HepG2 (cell line): ENCODE data around the gene RPLP2. TPM values are rescaled to one million over a fixed set of nuclear protein-coding genes. Genes with fewer than 3 reads are reported as not detected.

Source experiments
- ATAC-seq: fragments of 200-7000 bp; cut with Tn5 transposase; 3 replicates; pipeline ENCODE4 v1.9.1; 2020; ENCODE audit warnings: mild to moderate bottlenecking, moderate library complexity
- BruUV-seq: library from RNA; stranded (reverse); fragments of 400-500 nt; replicated peaks from 2 replicates; lab custom pipeline; 2021; lab: Mats Ljungman, UMichigan
- CTCF ChIA-PET: fragments of 300-600 bp; formaldehyde crosslinking; extraction: SDS; loops from one replicate; lab custom pipeline; 2021; ENCODE audit warnings: low total read pairs, inconsistent platforms, low intra/inter-chr PET ratio; lab: Yijun Ruan, JAX
- POLR2A ChIA-PET: fragments of 350-600 bp; sonication (Branson Sonifier 250); formaldehyde crosslinking; loops from one replicate; lab custom pipeline; 2020; ENCODE audit warnings: antibody characterized with exemption, inconsistent platforms; lab: Yijun Ruan, JAX
- DNase-seq: peaks from one replicate; pipeline ENCODE4 v3.0.0-alpha.2; 2015; ENCODE audit warnings: low spot score
- FAIRE-seq: peaks from 3 replicates; lab custom pipeline; 2011; peaks lifted over from hg19 to GRCh38; lab: Jason Lieb, UNC
- H2AFZ ChIP-seq: one replicate; pipeline ENCODE4 v1.6.1; 2011; ENCODE audit warnings: low read length, inconsistent platforms
- H3K27ac ChIP-seq: fragments of 300-600 bp; 3 replicates; pipeline ENCODE4 v1.8.0; 2011; ENCODE audit warnings: mixed run types, mild to moderate bottlenecking, mixed read lengths, low read length, inconsistent platforms; ENCODE audit not compliant: insufficient read depth; ENCODE audit errors: extremely low read length
- H3K27me3 ChIP-seq, 2 experiments: fragments of 200-600 bp in 1 of 2; 2 replicates in 1 of 2; 3 replicates in 1 of 2; pipeline versions ENCODE4 v1.6.0 to v1.8.0; 2011; ENCODE audit warnings: low read length in 2 of 2, mild to moderate bottlenecking in 2 of 2, moderate library complexity in 2 of 2, inconsistent platforms in 1 of 2; ENCODE audit not compliant: insufficient read depth in 2 of 2, control insufficient read depth in 1 of 2
- H3K36me3 ChIP-seq, 2 experiments: fragments of 200-600 bp in 1 of 2; replicated peaks in 1 of 2; 2 replicates in 1 of 2; 3 replicates in 1 of 2; pipeline versions ENCODE4 v1.5.1 to v1.8.0; 2011; ENCODE audit warnings: low read length in 2 of 2, inconsistent platforms in 1 of 2; ENCODE audit not compliant: insufficient read depth in 2 of 2, control insufficient read depth in 1 of 2
- H3K4me1 ChIP-seq: 2 replicates; pipeline ENCODE4 v1.5.1; 2012; ENCODE audit warnings: low read length, inconsistent platforms; ENCODE audit not compliant: insufficient read depth
- H3K4me2 ChIP-seq: 2 replicates; pipeline ENCODE4 v1.6.0; 2011; ENCODE audit warnings: low read depth, low read length, inconsistent platforms
- H3K4me3 ChIP-seq, 3 experiments: fragments of 200-600 bp in 1 of 3; sonication (generic), shearing (Covaris generic) in 1 of 3; replicated peaks in 1 of 3; 2 replicates each; pipeline ENCODE4 v1.5.1; 2011 to 2016; ENCODE audit warnings: low read length in 3 of 3, inconsistent platforms in 2 of 3, low read depth in 2 of 3, mild to moderate bottlenecking in 2 of 3, control low read depth in 1 of 3, mixed read lengths in 1 of 3; ENCODE audit not compliant: insufficient read depth in 1 of 3
- H3K79me2 ChIP-seq: one replicate; pipeline ENCODE4 v1.6.1; 2011; ENCODE audit warnings: low read length, inconsistent platforms; ENCODE audit not compliant: insufficient read depth
- H3K9ac ChIP-seq: 2 replicates; pipeline ENCODE4 v1.6.0; 2011; ENCODE audit warnings: mild to moderate bottlenecking, low read depth, low read length, inconsistent platforms; ENCODE audit not compliant: insufficient read depth
- H3K9me3 ChIP-seq: 2 replicates; pipeline ENCODE4 v1.5.1; 2012; ENCODE audit warnings: mild to moderate bottlenecking, low read length
- H4K20me1 ChIP-seq: 2 replicates; pipeline ENCODE4 v1.6.0; 2011; ENCODE audit warnings: inconsistent platforms, mild to moderate bottlenecking, low read length, moderate library complexity; ENCODE audit not compliant: insufficient read depth
- EP300 ChIP-seq, 3 experiments: sonication (generic) in 1 of 3; formaldehyde crosslinking in 1 of 3; IDR thresholded peaks; 2 replicates each; pipeline versions ENCODE4 v1.5.1 to v1.6.1; 2011 to 2020; ENCODE audit warnings: low read depth in 2 of 3, low read length in 2 of 3, borderline replicate concordance in 1 of 3, improper control_type of control experiment in 1 of 3, mild to moderate bottlenecking in 1 of 3, missing genetic modification reagents in 1 of 3, moderate library complexity in 1 of 3
- FOXK2 ChIP-seq: fragments of 450-650 bp; IDR thresholded peaks from 2 replicates; pipeline ENCODE4 v1.6.1; 2016
- HINFP ChIP-seq: sonication (generic); formaldehyde crosslinking; IDR thresholded peaks from 2 replicates; pipeline ENCODE4 v1.4.0; 2020; ENCODE audit warnings: low read depth, mild to moderate bottlenecking, missing genetic modification reagents
- KDM4B ChIP-seq: sonication (generic); formaldehyde crosslinking; IDR thresholded peaks from 2 replicates; pipeline ENCODE4 v1.4.0; 2020; ENCODE audit warnings: missing genetic modification reagents
- MEIS1 ChIP-seq: sonication (generic); formaldehyde crosslinking; IDR thresholded peaks from 2 replicates; pipeline ENCODE4 v1.9.0; 2021; ENCODE audit warnings: mild to moderate bottlenecking, missing genetic modification reagents, moderate library complexity, borderline replicate concordance
- NFIC ChIP-seq: IDR thresholded peaks from 2 replicates; pipeline ENCODE4 v1.6.1; 2012; ENCODE audit warnings: mild to moderate bottlenecking, low read length, inconsistent platforms
- RBAK ChIP-seq: sonication (generic); formaldehyde crosslinking; IDR thresholded peaks from 2 replicates; pipeline ENCODE4 v1.5.1; 2020; ENCODE audit warnings: mild to moderate bottlenecking, missing genetic modification reagents
- SALL2 ChIP-seq: sonication (generic); formaldehyde crosslinking; IDR thresholded peaks from 2 replicates; pipeline ENCODE4 v1.8.1; 2023; ENCODE audit warnings: mild to moderate bottlenecking, missing genetic modification reagents, inconsistent platforms
- SP4 ChIP-seq: sonication (generic); formaldehyde crosslinking; IDR thresholded peaks from 2 replicates; pipeline ENCODE4 v1.8.1; 2023; ENCODE audit warnings: mild to moderate bottlenecking, missing genetic modification reagents
- TMF1 ChIP-seq: sonication (generic); formaldehyde crosslinking; IDR thresholded peaks from 2 replicates; pipeline ENCODE4 v1.8.1; 2022; ENCODE audit warnings: low read depth, missing genetic modification reagents
- TRAFD1 ChIP-seq: sonication (generic); formaldehyde crosslinking; IDR thresholded peaks from 2 replicates; pipeline ENCODE4 v1.5.1; 2020; ENCODE audit warnings: missing genetic modification reagents, mild to moderate bottlenecking, borderline replicate concordance
- TRIM24 ChIP-seq: sonication (generic); formaldehyde crosslinking; IDR thresholded peaks from 2 replicates; pipeline ENCODE4 v1.8.0; 2022; ENCODE audit warnings: mild to moderate bottlenecking, missing genetic modification reagents
- ZFX ChIP-seq: sonication (generic); formaldehyde crosslinking; IDR thresholded peaks from 2 replicates; pipeline ENCODE4 v1.4.0; 2020; ENCODE audit warnings: mild to moderate bottlenecking, low read depth, missing genetic modification reagents, moderate library complexity
- ZNF224 ChIP-seq: sonication (generic); formaldehyde crosslinking; IDR thresholded peaks from 2 replicates; pipeline ENCODE4 v1.5.0; 2020; ENCODE audit warnings: mild to moderate bottlenecking, missing genetic modification reagents
- ZNF34 ChIP-seq: sonication (generic); formaldehyde crosslinking; IDR thresholded peaks from 2 replicates; pipeline ENCODE4 v1.4.0; 2020; ENCODE audit warnings: mild to moderate bottlenecking, missing genetic modification reagents, borderline replicate concordance
- ZNF644 ChIP-seq: IDR thresholded peaks from 2 replicates; pipeline ENCODE4 v1.6.1; 2016; ENCODE audit warnings: low read depth
- ZNF775 ChIP-seq: sonication (generic); formaldehyde crosslinking; IDR thresholded peaks from 2 replicates; pipeline ENCODE4 v1.4.0; 2020; ENCODE audit warnings: missing genetic modification reagents, mild to moderate bottlenecking, moderate library complexity, borderline replicate concordance
- ZNF816 ChIP-seq: sonication (generic); formaldehyde crosslinking; IDR thresholded peaks from 2 replicates; pipeline ENCODE4 v1.8.0; 2022; ENCODE audit warnings: missing genetic modification reagents, mild to moderate bottlenecking, borderline replicate concordance
- ZSCAN20 ChIP-seq: sonication (generic); formaldehyde crosslinking; IDR thresholded peaks from 2 replicates; pipeline ENCODE4 v1.4.0; 2020; ENCODE audit warnings: missing genetic modification reagents, mild to moderate bottlenecking, borderline replicate concordance
- WGBS: methylation state at CpG from one replicate; pipeline ENCODE4 v1.1.6; 2017; ENCODE audit warnings: low lambda C conversion rate; 5-methylcytosine and 5-hydroxymethylcytosine counted together
- in situ Hi-C: cut with HindIII; loops from 2 replicates; pipeline ENCODE4 v1.10.0; 2017; ENCODE audit warnings: low pct_unique_long_range_greater_than_20kb; ENCODE audit not compliant: extremely low pct_ligation_motif_present
- intact Hi-C: fragments of 100-400 bp; cut with micrococcal nuclease; formaldehyde crosslinking; loops from one replicate; pipeline ENCODE4 v1.10.0; 2022; ENCODE audit not compliant: unreplicated experiment
- polyA plus RNA-seq, 8 experiments: library from polyadenylated mRNA; depleted of rRNA in 3 of 8; stranded (reverse) in 7 of 8; unstranded in 1 of 8; fragments of >200 nt; fragmentation: Illumina TruSeq in 4 of 8; extraction: Trizol in 4 of 8; gene quantifications; 2 replicates each; pipeline versions ENCODE4 v1.2.1 to v1.2.3, GENCODE V29; 2011 to 2016; ENCODE audit warnings: low read depth in 4 of 8, missing spikeins in 1 of 8, mixed read lengths in 1 of 8; ENCODE audit not compliant: insufficient read depth in 1 of 8
- total RNA-seq, 5 experiments: library from RNA; depleted of rRNA; stranded (reverse); fragments of >200 nt; fragmentation: Illumina TruSeq; extraction: Trizol; gene quantifications; 2 replicates each; pipeline ENCODE4 v1.2.3, GENCODE V29; 2016; ENCODE audit warnings: low read depth in 1 of 5

RPLP2 gene
- total and polyA plus RNA-seq, 2 of the 13 experiments (the other 11 are each of a cell fraction or from before 2014, with no cell fraction given) = 978 to 2,106 TPM

- peaks cover 32% of the 10 kb centered on the region for H3K79me2 ChIP-seq
- DNase-seq = peak; percentile 73
- TF ChIP-seq EP300 (IDR thresholded peaks at IDR 0.05; ENCODE audit: low read depth in 2 of 2, low read length in 2 of 2) (0 out of 4 replicates have a peak, but pooled peaks of 1 of the 2 experiments have one; percentile 9), EP300 (CRISPR knock-in tag; IDR thresholded peaks at IDR 0.05; ENCODE audit: borderline replicate concordance) (no peak), TMF1 (0 out of 2 replicates have a peak, but pooled peaks have one; percentile 58), ZNF644 (CRISPR knock-in tag) (no peak), ZNF224 (0 out of 2 replicates have a peak, but pooled peaks have one; percentile 55), HINFP (no peak), TRIM24 (no peak), RBAK (CRISPR knock-in tag) (no peak), NFIC (no peak), ZFX (CRISPR knock-in tag) (peak; percentile 91), SALL2 (CRISPR knock-in tag) (peak; percentile 63; the same call in 1 of the 2 replicates), ZSCAN20 (CRISPR knock-in tag) (peak; percentile 82; the same call in 1 of the 2 replicates), FOXK2 (no peak), ZNF34 (CRISPR knock-in tag) (no peak), ZNF775 (CRISPR knock-in tag) (no peak), TRAFD1 (CRISPR knock-in tag) (no peak), MEIS1 (CRISPR knock-in tag) (0 out of 2 replicates have a peak, but pooled peaks have one; percentile 20), ZNF816 (CRISPR knock-in tag) (no peak), SP4 (CRISPR knock-in tag) (peak; percentile 61), KDM4B (CRISPR knock-in tag) (no peak)
Measured at GRCh38 chr11:777288-778255, 32.2 kb upstream of the RPLP2 start, which contains the start of gene GATD1. Gene GATD1, minus strand, starts transcription at chr11:777487. Its CDS starts 25 bp downstream, at chr11:777462.

More at GRCh38 chr11:777288-778255, 32.2 kb upstream of the RPLP2 start, which contains the start of gene GATD1:
- Histone ChIP-seq H3K36me3 (peaks cover 11 to 24% of the 10 kb centered on the region in 2 experiments; a peak in 4 of 5 replicates), H3K27ac (peak within 1 kb of the TSS; percentile 75), H3K4me3 (peak within 1 kb of the TSS; percentile 87 to 92 (median 90)), H3K27me3 (no peaks in the 10 kb centered on the region), H3K4me1 (peaks cover 41% of the 10 kb centered on the region), H3K4me2 (peak within 1 kb of the TSS; percentile 98), H2AFZ (no peak within 1 kb of the TSS), H3K9ac (peak within 1 kb of the TSS; percentile 78), H4K20me1 (peaks cover 6% of the 10 kb centered on the region), H3K9me3 (no peaks in the 10 kb centered on the region)
- FAIRE-seq = peak; percentile 34
- ATAC-seq = peak; percentile 73
- ChIA-PET POLR2A (interaction anchor here (0.6 to 4.9 kb wide), 18 partner anchors 10 to 271 kb away, joined by 3 to 44 read pairs (median 4); partner anchors contain the start of genes CEND1, PIDD1, PNPLA2 and TALDO1), CTCF (no interaction called here)
- intact Hi-C loops (loop anchor here (2.0 kb wide), 1 partner anchor 73 kb away; no protein-coding TSS in a partner anchor), in situ Hi-C loops (no loop called here)
- no TSS peak for BruUV-seq
- WGBS = 1% methylated on average over 22 of the region's 110 CpGs
